Renal cortical epithelial cell (primary cell): ENCODE data around the gene C10orf90. TPM values are rescaled to one million over a fixed set of nuclear protein-coding genes. Genes with fewer than 3 reads are reported as not detected.

Source experiments
- DNase-seq: peaks from one replicate; pipeline ENCODE4 v3.0.0-alpha.2; 2011; ENCODE audit warnings: low read depth
- total RNA-seq: library from RNA; depleted of rRNA; stranded (reverse); fragments of >200 nt; gene quantifications from 2 replicates; pipeline ENCODE4 v1.2.3, GENCODE V29; 2014

The C10orf90 gene
- total RNA-seq, 1 donor from 2014 or later, result not detected

DNA sequence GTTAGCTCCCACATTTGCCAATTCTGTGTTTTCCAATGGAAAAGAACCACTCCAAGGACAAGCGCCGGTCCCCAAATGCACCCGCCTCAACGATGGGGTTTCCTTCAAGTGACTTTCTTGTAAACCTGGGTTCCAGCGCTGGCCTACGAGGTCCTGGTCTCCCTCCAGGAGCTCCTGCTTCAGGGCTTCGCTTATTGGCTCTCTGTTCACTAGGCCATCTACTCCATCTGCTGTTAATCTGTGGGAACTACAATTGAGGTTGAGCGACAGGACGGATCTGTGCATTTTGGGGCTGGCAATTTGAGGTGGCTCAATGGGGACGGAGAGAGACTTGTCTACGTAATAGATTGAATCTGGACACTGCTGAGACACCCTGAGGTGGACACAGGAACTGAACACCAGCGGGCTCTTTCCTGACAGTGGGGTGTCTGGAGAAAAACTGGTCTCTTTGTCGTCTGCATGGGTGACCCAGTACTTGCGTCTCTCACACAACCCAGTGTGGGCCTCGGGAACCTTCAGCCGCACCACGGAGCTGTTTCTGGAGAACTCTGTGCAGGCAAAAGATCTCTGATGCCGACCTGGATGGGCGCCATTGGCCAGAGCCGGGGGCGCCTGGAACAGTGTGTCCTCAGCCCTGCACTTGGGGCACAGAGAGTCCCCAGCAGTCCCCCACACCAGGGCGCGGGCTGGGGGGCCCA is 166.3 kb downstream of the C10orf90 start:
- peak; percentile 61 for DNase-seq

DNA sequence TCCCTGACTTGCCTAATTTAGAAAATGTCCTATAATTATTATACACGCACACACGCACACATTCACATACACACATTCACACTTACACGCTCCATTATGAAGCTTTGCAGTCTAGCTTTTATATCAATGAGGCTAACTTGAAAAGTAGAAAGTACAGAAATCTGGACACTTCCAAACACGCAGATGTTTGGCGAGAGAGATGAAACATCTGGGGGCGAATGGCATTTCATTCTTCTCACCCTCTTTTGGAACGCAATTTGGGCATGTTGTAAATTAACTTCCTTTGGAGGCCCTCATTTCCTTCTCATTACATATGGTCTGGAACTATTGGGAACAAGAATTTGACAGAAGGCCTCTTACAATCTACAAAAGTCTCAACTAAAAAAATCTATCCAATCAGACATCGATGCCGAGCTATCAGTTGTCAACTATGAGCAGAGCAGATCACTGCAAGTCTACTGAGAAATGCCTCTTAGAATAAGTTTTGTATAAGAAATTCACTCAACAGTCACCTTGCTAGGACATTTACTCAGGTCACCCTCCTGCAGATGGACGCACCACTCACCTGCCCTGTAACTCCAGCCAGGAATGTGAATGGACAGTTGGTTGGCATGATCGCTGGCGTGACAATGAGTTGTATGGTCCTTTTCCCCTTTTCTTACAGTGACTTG is 167.0 kb downstream of the C10orf90 start:
- no peak for DNase-seq

DNA sequence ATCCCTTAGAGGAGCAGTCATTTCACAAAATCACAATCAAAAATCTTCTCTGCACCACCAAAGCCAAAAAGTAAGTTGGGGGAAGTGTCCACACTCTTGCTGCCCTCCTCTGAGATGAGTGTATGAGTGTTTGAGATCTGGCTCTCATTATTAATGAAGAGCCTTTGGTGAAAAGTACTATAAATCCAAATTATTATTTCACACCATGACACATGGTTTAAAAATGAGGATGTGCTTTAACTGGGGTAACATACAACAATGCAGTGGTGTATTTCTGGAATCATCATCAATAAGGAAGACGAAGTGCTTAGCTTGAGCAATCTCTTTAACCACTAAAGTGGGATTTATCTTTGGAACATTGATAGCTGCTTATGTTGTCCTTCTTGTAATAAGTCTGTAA is 168.1 kb downstream of the C10orf90 start:
- DNase-seq, result peak; percentile 16

DNA sequence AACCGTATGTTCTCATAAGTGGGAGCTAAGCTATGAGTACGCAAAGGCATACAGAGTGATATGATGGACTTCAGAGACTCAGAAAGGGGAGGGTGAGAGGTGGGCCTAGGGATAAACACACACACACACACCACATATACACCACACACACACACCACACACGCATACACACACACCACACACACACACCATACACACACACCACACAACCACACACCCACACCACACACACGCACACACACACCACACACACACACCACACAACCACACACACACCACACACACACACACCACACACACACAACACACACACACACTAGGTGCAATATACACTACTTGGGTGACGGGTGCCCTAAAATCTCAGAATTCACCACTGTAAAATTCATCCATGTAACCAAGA is 168.7 kb downstream of the C10orf90 start:
- no peak for DNase-seq

DNA sequence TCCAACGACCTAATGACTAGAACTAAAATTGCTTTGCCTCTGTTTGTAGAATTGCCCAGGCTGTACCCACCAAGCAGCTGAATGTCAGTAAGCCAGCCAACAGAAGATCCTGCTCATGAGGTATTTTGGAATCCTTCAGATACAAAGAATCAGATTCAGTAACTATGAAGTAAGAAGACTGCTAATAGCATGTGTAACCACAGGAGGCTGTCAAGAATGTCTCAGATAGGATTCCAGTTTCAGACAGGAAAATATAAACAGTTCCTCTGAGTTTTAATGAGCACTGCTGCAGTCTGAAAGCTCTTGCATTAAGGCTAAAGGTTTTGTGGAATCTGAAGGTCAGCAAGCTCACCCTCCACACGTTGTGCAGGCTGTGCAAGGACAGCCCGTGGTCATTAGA is 169.6 kb downstream of the C10orf90 start:
- DNase-seq, result peak; percentile 77

DNA sequence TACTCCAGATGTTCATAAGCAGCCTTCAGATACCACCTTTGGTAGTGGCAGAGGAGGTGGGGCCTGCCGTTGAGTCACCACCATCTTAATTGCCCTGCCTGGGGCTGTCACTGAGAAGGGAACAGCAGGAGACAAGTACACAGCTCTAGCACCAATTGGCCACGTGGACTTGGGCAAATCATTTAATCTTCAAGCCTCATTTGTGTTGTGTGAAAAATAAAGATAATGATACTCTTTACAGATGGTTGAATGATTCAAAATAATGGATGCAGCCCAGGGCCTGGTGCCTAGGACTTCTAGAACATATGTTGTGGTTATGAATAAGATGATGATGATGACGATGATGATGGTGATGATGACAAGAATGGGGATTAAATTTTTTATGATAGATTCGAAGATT is 170.3 kb downstream of the C10orf90 start:
- peak; percentile 20 for DNase-seq

DNA sequence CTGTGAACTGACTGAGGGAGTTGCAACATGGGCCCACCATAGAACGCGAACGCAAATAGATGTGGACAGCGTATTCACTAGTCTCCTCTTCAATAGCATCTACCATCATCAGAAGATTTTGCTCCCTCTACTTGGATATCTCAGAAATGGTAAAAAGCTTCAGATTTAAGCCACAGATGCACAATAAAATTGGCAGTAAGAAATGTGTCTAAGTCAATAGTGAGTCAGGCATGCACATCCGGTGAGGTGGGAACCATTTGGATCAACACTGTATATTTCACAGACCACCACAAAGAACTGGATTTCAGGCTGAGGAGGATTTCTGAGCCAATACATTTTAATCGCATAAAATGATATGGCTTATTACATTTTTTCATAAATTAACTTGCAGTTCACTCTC is 170.7 kb downstream of the C10orf90 start:
- DNase-seq, result no peak

DNA sequence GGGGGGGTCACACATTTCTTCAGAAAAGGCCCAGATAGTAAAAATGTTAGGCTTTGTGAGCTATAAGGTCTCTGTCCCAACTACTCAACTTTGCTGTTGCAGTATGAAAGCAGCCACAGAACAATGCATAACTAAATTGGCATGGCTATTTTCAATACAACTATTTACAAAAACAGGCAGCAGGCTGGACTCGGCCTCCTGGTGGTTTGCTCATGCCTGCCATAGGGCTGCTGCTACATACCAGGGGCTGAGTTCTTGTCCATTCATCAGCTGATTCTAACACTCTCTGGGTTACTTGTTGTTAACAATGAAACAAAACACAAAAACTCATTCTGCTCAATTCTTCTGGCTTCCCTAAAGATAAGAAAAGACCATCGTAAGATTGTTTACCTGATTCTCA is 172.8 kb downstream of the C10orf90 start:
- DNase-seq, result no peak

DNA sequence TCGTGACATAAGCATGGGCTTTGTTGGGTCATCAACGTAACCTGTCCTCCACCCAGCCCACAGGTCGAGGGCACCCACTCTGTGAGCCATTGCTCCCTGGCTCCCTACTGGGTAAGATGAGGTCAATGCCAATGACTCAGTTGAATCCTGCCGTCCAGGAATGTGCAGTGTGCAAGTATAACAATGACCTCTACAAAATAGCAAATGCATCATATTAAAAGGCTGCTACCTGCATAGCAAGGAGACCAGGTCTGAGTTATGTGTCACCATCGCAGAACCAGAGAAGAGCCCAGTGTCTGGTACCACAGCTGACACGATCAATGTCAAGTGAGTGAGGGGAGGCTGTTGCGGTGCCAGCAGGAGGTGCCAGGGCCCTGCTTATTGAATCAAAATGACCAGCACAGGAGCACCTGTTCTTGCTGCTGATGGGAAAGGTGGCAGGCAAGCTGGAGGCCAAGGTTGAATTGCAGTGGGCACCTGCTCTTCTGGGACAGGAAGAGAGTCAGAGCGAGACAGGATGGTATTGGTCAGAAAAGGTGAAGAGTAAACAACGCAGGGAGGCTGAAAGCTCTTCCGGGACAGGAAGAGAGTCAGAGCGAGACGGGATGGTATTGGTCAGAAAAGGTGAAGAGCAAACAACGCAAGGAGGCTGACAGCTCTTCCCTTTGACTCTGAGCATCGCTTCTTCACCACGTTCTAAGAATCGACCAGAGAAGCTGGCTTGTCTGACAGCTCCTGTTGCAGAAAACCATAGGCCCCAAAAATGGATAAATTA is 173.5 kb downstream of the C10orf90 start:
- DNase-seq, result no peak

DNA sequence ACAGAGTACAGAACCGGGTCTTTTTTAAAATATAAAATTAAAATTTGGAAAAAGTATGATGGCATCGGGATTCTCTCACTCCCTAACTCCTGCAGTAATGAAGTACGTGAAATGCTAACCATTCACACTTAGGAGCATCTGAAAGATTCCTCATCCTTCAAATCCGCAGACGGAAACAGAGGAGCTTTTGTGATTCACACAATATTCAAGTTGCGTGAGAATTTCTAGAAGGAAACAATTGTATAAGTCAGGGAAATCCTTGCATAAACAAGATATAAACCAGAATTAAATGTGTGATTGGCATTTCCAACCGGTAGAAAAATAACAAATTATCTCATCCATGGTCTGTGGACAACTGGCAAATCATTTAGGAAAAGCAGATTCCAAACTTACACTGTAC is 179.0 kb downstream of the C10orf90 start:
- no peak for DNase-seq

DNA sequence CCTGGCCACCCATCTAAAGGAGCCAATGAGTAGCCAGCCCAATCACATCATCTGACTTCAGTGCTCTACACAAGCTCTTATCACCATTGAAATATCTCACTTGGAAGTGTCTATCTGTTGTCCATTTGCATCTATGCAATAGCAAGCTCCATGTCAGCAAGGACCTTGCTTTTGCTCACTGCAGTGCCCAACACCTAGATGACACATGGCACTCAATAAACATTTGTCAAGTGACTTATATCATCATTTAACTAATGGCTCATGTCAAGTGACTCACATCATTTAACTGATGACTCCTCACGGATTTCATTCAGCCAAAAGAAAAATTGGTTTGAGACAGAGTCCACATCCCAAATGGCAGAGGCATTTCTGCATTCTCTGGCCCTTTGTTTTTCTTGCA is 189.3 kb downstream of the C10orf90 start:
- no peak for DNase-seq

DNA sequence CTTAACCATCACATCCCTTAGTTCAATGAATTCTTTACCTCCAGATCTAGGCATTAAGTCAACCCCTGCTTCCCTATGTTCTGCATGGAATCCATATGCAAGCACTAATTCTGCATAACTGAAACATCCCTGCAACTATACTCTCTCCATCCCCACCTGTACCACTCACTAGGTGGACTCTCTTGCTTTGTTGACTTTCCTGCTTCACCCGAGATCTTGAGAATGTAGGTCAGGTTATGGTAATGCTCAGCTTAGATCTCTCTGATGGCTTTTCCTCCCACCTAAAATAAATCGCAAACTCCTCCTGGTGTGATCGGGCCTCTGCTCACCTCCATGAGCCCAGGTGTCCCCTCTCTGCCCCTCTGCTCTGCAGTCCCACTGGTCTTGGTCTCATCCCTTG is 189.8 kb downstream of the C10orf90 start:
- no peak for DNase-seq

DNA sequence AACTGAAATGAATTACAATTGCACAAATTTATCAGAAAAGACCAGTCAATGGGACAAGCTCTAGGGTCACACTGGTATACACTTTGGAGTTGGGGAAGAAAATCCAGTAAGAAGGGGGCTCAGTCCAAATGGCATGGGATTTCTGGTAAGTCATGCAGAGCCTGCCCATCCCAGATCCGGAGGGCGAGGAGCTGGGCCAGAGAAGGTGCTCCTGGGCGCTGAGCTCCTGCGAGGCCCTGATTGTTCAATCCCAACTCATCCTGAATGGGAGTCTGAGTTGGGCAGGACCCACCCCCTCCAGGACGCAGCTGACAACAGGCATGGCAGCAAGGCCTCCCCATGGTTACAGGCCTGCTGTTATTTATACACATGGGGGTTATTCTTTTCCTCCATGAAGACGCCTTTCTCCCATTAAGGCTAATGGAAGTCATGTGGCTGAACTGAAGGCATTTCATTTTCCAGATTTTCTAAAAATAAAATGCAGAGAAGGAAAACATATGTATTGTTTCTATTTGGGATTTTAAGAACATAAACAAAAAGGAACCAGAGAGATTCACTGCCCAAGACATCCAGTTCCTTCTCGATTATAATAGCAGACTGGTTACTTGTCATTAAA is 191.1 kb downstream of the C10orf90 start:
- DNase-seq, result no peak

DNA sequence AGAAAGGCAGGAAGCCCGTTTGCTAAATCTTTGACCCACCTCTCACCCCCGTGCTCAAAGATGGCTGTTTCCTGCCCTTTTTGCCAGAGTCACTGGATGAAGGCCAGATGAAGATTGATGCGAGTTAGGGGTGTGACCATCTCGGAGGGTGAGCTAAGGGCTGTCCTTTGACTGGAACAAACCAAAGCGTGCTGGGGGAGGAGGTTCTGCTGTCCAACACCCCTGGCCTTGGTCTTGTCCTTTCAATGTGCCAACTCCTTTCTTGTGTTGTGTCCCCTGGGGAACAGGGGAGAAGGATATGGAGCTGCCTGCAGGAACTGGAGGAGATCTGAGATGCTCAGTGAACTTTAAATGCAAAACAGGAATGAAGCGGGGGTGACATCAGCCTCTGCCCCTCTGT is 191.9 kb downstream of the C10orf90 start:
- no peak for DNase-seq

DNA sequence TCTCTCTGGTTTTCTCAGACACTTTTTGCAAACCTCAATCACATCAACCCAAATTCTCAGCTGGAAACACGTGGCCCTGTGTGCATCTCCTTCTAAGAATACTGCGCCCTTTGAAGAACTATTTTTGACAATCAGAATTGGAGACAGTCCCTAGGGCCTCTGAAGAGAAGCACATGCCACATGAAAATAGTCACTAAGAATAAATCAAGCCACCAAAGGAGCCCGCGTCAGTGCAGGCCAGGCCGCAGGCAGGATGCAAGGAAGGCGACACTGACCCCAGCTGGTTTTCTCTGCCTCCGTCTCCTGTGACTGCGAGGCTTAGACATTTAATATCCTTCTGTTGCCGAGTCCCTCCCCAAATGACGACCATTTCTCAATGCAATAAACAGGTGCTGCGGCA is 194.2 kb downstream of the C10orf90 start:
- DNase-seq, result no peak

DNA sequence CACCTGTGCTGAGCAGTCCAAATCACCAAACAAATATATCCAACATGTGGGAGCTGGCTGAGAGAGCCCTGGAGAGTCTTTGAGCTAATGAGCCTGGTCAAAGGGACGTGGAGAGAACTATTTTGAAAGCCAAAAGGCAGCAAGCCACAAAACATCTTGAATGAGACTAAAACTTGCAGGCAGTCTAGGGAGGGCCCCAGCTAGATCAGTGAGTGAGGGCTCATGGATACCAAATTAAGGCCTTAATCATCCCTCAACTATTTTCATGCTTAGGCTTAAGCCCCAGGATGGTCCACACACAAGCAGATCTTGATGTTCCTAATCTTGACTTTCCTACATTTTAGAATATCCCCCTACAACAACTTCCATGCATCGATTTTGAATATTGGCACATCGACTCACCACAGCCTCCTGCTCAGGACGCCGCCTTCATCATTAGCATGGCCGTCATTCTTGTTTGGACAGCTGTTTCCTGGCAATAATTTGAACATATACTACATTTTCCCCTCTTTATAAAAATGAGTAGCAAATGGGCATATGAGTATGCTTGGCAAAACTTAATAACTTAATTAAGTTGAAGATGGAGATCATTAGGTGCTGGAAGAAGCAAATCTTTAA is 195.3 kb downstream of the C10orf90 start:
- no peak for DNase-seq

DNA sequence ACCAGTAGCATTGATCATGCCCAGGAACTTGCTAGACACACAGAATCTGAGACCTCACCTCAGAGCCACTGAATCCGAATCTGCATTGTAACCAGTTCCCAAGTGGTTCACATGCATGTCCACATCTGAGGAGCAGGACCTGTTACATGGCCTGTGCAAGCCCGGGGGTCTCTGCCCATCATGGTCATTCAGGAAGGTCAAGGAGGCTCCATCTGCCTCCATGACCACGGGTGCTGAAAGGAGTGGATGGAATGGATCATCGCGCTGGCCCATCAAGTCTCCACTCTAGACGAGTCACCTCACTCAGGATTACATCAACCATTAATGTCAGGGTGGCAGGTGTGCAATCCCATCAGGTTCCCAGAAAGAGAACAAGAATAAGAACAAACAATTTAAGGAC is 196.5 kb downstream of the C10orf90 start:
- DNase-seq, result no peak

DNA sequence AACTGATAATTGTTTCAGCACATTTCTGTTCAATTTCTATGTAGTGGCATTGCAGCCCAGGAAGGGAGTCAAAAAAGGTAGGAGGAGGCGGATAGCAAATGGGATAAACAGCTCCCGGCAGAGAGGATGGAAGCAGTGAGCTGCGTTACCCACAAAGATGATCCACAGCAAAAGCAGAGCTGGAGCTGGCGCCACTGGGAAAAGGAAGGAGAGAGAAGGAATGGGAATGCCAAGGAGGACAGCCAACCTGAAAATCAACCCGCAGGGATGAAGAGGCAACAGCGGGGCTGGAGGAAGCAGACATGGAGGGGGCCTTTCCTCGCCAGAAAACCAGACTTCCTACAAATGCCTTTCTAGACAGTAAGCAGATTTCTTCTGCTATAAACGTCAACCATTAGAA is 199.5 kb downstream of the C10orf90 start:
- DNase-seq, result no peak

DNA sequence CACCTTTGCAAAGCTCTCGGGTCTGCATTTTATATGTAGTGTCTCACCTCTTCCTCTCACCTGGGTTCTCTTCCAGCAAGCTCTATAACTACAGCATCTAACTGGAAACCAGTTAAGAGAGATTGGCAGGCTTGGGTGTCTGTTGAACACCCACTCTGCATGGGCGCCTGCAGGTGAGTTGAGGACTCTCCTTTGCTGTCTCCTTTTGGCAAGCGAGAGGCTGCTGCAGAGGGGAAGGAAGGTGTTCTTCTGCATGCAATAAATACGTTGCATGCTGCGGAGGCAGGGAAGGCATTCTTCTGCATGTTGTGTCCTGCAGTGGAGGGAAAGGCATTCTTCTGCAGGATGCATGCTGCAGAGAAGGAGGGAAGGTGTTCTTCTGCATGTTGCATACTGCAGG is 200.8 kb downstream of the C10orf90 start:
- no peak for DNase-seq

DNA sequence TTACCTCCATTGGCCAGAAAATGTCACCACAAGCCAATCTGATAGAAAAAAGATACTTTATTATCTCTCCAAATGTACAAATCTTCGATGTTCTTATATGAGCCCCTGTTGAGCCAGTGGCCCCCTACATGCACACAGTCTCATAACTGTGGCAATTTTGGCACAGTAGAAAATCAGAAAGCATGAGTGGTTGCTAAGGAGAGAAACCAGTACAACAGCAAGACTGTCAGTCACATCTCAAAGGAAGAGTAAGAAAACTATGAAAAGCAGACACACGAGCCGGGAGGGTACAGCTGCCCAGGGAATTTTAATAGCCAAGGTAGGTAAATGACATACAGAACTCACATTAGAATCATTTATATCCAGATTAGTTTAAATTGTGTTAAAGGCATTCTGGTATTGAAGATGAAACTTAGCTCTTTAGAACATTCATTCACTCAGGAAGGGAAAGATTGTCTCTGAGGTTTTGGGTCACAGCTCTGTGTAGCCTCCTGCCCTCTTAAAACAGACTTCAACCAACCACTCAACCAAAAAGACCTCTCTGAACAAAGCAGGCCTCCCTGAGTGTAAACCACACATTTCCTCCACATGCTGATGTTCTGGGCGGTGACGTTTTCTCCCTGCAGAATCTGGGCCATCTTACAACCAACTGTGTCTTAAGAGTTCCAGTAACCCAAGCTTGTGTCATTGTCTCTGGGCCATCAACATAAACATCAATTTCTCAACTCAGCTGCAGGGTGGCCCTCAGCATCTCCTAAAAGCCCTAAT is 201.4 kb downstream of the C10orf90 start:
- peak; percentile 85 for DNase-seq

DNA sequence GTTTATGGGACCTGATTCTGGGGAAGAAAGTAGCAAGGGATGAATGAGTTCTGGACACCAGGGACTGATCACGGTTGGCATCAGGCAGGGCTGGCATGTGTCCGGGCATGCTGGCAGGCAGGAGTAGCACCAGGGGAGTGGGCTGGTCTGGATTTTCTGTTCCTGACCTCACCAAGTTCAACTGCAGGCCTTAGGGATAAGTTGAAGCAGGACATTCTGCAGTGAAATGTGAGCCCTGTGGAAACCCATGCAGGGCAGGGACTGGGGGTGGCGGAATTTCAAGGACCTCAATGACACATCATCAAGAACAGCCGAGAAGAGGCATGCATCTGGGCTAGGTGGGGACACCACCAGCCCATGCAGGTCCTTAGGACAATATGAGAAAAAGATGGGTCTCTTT is 202.0 kb downstream of the C10orf90 start:
- no peak for DNase-seq
